Keratinocyte (primary cell): ENCODE results near the gene RRP8. TPM values are rescaled to one million over a fixed set of nuclear protein-coding genes. Genes with fewer than 3 reads are reported as not detected.

Experiments used
- DNase-seq: peaks from one replicate; pipeline ENCODE4 v3.0.0-alpha.2; 2011; ENCODE audit warnings: low read depth, missing footprints, low spot score
- FAIRE-seq: peaks from 2 replicates; lab custom pipeline; 2011; peaks lifted over from hg19 to GRCh38; lab: Jason Lieb, UNC
- H2AFZ ChIP-seq: 2 replicates; pipeline ENCODE4 v1.6.0; 2012; ENCODE audit warnings: low read length, control low read depth, inconsistent platforms; ENCODE audit not compliant: control insufficient read depth
- H3K27ac ChIP-seq: 2 replicates; pipeline ENCODE4 v1.5.1; 2011; ENCODE audit warnings: low read length; ENCODE audit not compliant: control insufficient read depth, insufficient read depth
- H3K27me3 ChIP-seq: 3 replicates; pipeline ENCODE4 v1.6.0; 2011; ENCODE audit warnings: low read length; ENCODE audit not compliant: control insufficient read depth, insufficient read depth; ENCODE audit errors: extremely low read depth
- H3K36me3 ChIP-seq, 2 experiments: 2 replicates in 1 of 2; 3 replicates in 1 of 2; pipeline ENCODE4 v1.5.1; 2011; ENCODE audit warnings: low read length in 2 of 2, mild to moderate bottlenecking in 1 of 2; ENCODE audit not compliant: control insufficient read depth in 2 of 2, insufficient read depth in 2 of 2; ENCODE audit errors: extremely low read depth in 1 of 2
- H3K4me1 ChIP-seq: 3 replicates; pipeline ENCODE4 v1.5.1; 2011; ENCODE audit warnings: low read length; ENCODE audit not compliant: control insufficient read depth, insufficient read depth; ENCODE audit errors: extremely low read depth
- H3K4me2 ChIP-seq: 3 replicates; pipeline ENCODE4 v1.6.0; 2011; ENCODE audit warnings: low read depth, low read length; ENCODE audit not compliant: control insufficient read depth, insufficient read depth; ENCODE audit errors: extremely low read depth
- H3K4me3 ChIP-seq, 3 experiments: fragments of 200-600 bp in 1 of 3; sonication (generic) in 1 of 3; 2 replicates in 2 of 3; 3 replicates in 1 of 3; pipeline ENCODE4 v1.5.1; 2011 to 2016; ENCODE audit warnings: low read length in 3 of 3, mild to moderate bottlenecking in 3 of 3, control low read depth in 2 of 3, inconsistent platforms in 1 of 3, low read depth in 1 of 3, mixed read lengths in 1 of 3, mixed run types in 1 of 3, moderate library complexity in 1 of 3; ENCODE audit not compliant: control insufficient read depth in 2 of 3, insufficient read depth in 2 of 3; ENCODE audit errors: extremely low read depth in 1 of 3
- H3K79me2 ChIP-seq: 2 replicates; pipeline ENCODE4 v1.6.0; 2012; ENCODE audit warnings: low read length; ENCODE audit not compliant: control insufficient read depth, insufficient read depth
- H3K9ac ChIP-seq: 3 replicates; pipeline ENCODE4 v1.6.0; 2011; ENCODE audit warnings: low read length; ENCODE audit not compliant: control insufficient read depth, insufficient read depth; ENCODE audit errors: extremely low read depth
- H3K9me1 ChIP-seq: 3 replicates; pipeline ENCODE4 v1.6.0; 2011; ENCODE audit warnings: low read length; ENCODE audit not compliant: control insufficient read depth, insufficient read depth; ENCODE audit errors: extremely low read depth
- H3K9me3 ChIP-seq: 2 replicates; pipeline ENCODE4 v1.5.1; 2012; ENCODE audit warnings: low read depth, low read length; ENCODE audit not compliant: control insufficient read depth
- H4K20me1 ChIP-seq: 3 replicates; pipeline ENCODE4 v1.6.0; 2011; ENCODE audit warnings: low read length; ENCODE audit not compliant: control insufficient read depth, insufficient read depth; ENCODE audit errors: extremely low read depth
- EZH2 ChIP-seq: IDR thresholded peaks from one replicate; pipeline ENCODE4 v1.6.1; 2012; ENCODE audit warnings: inconsistent platforms, mild to moderate bottlenecking, low read length, moderate library complexity
- dilution Hi-C: fragments of 300-500 bp; cut with MboI; formaldehyde crosslinking; loops from one replicate; pipeline ENCODE4 v1.7.0; 2020; ENCODE audit warnings: low sequenced_read_pairs; ENCODE audit not compliant: extremely low pct_ligation_motif_present
- polyA plus RNA-seq, 5 experiments: library from polyadenylated mRNA; depleted of rRNA in 3 of 5; stranded (reverse) in 3 of 5; stranded (forward) in 1 of 5; unstranded in 1 of 5; fragments of >200 nt; gene quantifications; 1 replicate in 1 of 5; 2 replicates in 3 of 5; 3 replicates in 1 of 5; pipeline versions ENCODE4 v1.2.1 to v1.2.3, GENCODE V29; 2011 to 2012; ENCODE audit warnings: missing spikeins in 2 of 5, low read depth in 1 of 5, low replicate concordance in 1 of 5
- TF ChIP-seq, protein P1 (sequence below), 3 experiments: IDR thresholded peaks in 1 of 3; conservative IDR thresholded peaks in 1 of 3; optimal IDR thresholded peaks in 1 of 3; 2 replicates in 2 of 3; 3 replicates in 1 of 3; pipeline versions ENCODE3 to v1.5.1; 2011; ENCODE audit warnings: low read length in 3 of 3, mild to moderate bottlenecking in 3 of 3, moderate library complexity in 2 of 3, control low read depth in 1 of 3, inconsistent platforms in 1 of 3; ENCODE audit not compliant: insufficient read depth in 2 of 3; ENCODE audit errors: extremely low read depth in 1 of 3

Gene RRP8
- polyA plus RNA-seq, 1 donor (not counting 4 experiments of a cell fraction or from before 2014, with no cell fraction given): 15.0 TPM

GRCh38 chr11:6608726-6609501 is 5.5 kb upstream of the RRP8 start:
- Histone ChIP-seq H3K36me3 (peaks cover 29 to 39% of the 10 kb centered on the region in 2 experiments), H3K9me3 (no peaks in the 10 kb centered on the region), H3K27me3 (no peaks in the 10 kb centered on the region), H4K20me1 (no peaks in the 10 kb centered on the region), H3K4me1 (peaks cover 45% of the 10 kb centered on the region), H3K4me2 (no peak overlapping the region), H2AFZ (no peak overlapping the region), H3K9me1 (no peaks in the 10 kb centered on the region), H3K27ac (no peak overlapping the region), H3K9ac (no peak overlapping the region), H3K79me2 (peaks cover 57% of the 10 kb centered on the region), H3K4me3 (no peak overlapping the region)
- DNase-seq: no peak
- dilution Hi-C loops: no loop called here
- FAIRE-seq: no peak
- TF ChIP-seq, protein P1, sequence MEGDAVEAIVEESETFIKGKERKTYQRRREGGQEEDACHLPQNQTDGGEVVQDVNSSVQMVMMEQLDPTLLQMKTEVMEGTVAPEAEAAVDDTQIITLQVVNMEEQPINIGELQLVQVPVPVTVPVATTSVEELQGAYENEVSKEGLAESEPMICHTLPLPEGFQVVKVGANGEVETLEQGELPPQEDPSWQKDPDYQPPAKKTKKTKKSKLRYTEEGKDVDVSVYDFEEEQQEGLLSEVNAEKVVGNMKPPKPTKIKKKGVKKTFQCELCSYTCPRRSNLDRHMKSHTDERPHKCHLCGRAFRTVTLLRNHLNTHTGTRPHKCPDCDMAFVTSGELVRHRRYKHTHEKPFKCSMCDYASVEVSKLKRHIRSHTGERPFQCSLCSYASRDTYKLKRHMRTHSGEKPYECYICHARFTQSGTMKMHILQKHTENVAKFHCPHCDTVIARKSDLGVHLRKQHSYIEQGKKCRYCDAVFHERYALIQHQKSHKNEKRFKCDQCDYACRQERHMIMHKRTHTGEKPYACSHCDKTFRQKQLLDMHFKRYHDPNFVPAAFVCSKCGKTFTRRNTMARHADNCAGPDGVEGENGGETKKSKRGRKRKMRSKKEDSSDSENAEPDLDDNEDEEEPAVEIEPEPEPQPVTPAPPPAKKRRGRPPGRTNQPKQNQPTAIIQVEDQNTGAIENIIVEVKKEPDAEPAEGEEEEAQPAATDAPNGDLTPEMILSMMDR (optimal IDR thresholded peaks at IDR 0.05 in 1 of 3, IDR thresholded peaks at IDR 0.05 in 1 of 3, conservative IDR thresholded peaks at IDR 0.05 in 1 of 3; ENCODE audit: extremely low read depth in 1 of 3, insufficient read depth in 2 of 3, low read length in 3 of 3): no peak
- no peak for TF ChIP-seq EZH2

- no peaks in the 10 kb centered on the region for H4K20me1 ChIP-seq
- no peak overlapping the region for H3K4me2 ChIP-seq
- no peak overlapping the region for H3K27ac ChIP-seq
- no peaks in the 10 kb centered on the region for H3K27me3 ChIP-seq
- H3K9ac ChIP-seq: no peak overlapping the region
- no peak for FAIRE-seq
- no peak for DNase-seq
- dilution Hi-C loops: no loop called here
- H3K79me2 ChIP-seq: peaks cover 64% of the 10 kb centered on the region
- H2AFZ ChIP-seq: no peak overlapping the region
- peaks cover 43% of the 10 kb centered on the region for H3K4me1 ChIP-seq
- TF ChIP-seq, protein P1 (optimal IDR thresholded peaks at IDR 0.05 in 1 of 3, IDR thresholded peaks at IDR 0.05 in 1 of 3, conservative IDR thresholded peaks at IDR 0.05 in 1 of 3; ENCODE audit: extremely low read depth in 1 of 3, insufficient read depth in 2 of 3, low read length in 3 of 3): no peak
- no peak for TF ChIP-seq EZH2
- peaks cover 27 to 39% of the 10 kb centered on the region in 2 experiments for H3K36me3 ChIP-seq
- no peak overlapping the region for H3K4me3 ChIP-seq
- no peaks in the 10 kb centered on the region for H3K9me1 ChIP-seq
- no peaks in the 10 kb centered on the region for H3K9me3 ChIP-seq
Observed at GRCh38 chr11:6608011-6608410, 4.6 kb upstream of the RRP8 start.
